ENCODE data around the gene NUDT4B. TPM values are rescaled to one million over a fixed set of nuclear protein-coding genes. Genes with fewer than 3 reads are reported as not detected.
"Not testable (repeated sequence)": the region's sequence is repeated elsewhere in the genome, so short reads cannot be mapped to it uniquely, and the experiment has no call there.

Gene NUDT4B
- total RNA-seq, 1 experiment from 2014 or later, result not detected

- H2BK12ac ChIP-seq (ENCODE audit: insufficient read length, low read depth, low read length); DNase-seq: not testable (repeated sequence)
Observed at GRCh38 chr1:148715518-148715917, 33.1 kb upstream of the NUDT4B start.

DNA sequence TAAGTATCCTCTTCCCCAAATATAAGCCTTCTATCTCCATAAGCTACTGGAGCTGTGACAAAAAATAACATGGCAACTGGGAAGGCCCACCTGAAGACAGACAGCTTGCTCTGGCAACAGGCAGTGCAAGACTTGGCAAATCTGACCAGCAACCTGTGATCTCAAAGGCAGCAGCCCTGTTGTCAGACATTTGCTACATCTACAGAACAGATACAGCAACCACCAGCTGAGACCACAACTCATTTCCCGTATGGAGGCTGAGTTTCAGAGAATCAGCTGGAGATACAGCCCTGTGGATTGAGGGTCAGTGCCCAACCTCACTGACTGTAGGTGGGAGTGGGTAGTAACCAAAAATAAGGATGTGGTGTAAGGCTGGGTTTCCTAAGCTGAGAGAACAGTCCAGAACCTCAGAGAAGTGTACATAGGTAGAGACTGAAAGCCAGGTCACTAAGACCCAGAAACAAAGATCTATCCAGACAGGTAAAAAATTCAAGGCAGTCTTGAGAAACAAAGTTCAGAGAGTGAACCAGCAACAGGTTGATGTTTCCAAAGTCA is 31.5 kb upstream of the NUDT4B start:
- H3K9me3 Mint-ChIP-seq; H3K4ac ChIP-seq (ENCODE audit: low read depth, low read length); H3K36me3 Mint-ChIP-seq (ENCODE audit: insufficient read depth in 1 of 3, low read depth in 3 of 3); H4K5ac ChIP-seq (ENCODE audit: insufficient read length, low read depth, low read length); H2BK12ac ChIP-seq (ENCODE audit: insufficient read length, low read depth, low read length); H3K18ac ChIP-seq (ENCODE audit: insufficient read length, low read depth, low read length); H3K23me2 ChIP-seq (ENCODE audit: insufficient read length, low read depth, low read length, poor library complexity, severe bottlenecking); H3K4me1 ChIP-seq (ENCODE audit: insufficient read depth, low read length); H4K8ac ChIP-seq (replicated peaks; ENCODE audit: insufficient read length, low read depth, low read length); H3K4me2 ChIP-seq (ENCODE audit: insufficient read depth, insufficient read length, low read length); H3K27me3 ChIP-seq (ENCODE audit: insufficient read depth, low read length); H3T11ph ChIP-seq (ENCODE audit: low read length); DNase-seq; H3K9me3 ChIP-seq (ENCODE audit: control insufficient read depth, low read depth, low read length); H2BK5ac ChIP-seq (ENCODE audit: insufficient read length, low read length); H2BK15ac ChIP-seq (ENCODE audit: low read depth, low read length); H3K4me1 Mint-ChIP-seq; H4K91ac ChIP-seq (ENCODE audit: insufficient read length, low read depth, low read length); H3K79me1 ChIP-seq (ENCODE audit: insufficient read depth, low read depth, low read length, poor library complexity, severe bottlenecking); H3K14ac ChIP-seq (ENCODE audit: insufficient read depth, low read length); H3K27me3 Mint-ChIP-seq (ENCODE audit: low read depth); H4K20me1 ChIP-seq (ENCODE audit: control insufficient read depth, insufficient read depth, insufficient read length); H2AK5ac ChIP-seq (ENCODE audit: insufficient read length, low read length); H2BK120ac ChIP-seq (ENCODE audit: low read depth, low read length, poor library complexity, severe bottlenecking); H3K27ac Mint-ChIP-seq; H3K9ac ChIP-seq (ENCODE audit: extremely low read depth, insufficient read length, low read length); H3K4me3 Mint-ChIP-seq; H3K56ac ChIP-seq (ENCODE audit: insufficient read length, low read depth, low read length); H3K79me2 ChIP-seq (ENCODE audit: insufficient read depth, low read length); H2AFZ ChIP-seq (ENCODE audit: low read length); H2BK20ac ChIP-seq (ENCODE audit: low read depth, low read length, poor library complexity, severe bottlenecking); H3K27ac ChIP-seq (ENCODE audit: insufficient read length, low read depth, low read length); H3K23ac ChIP-seq (ENCODE audit: insufficient read length, low read depth, low read length): not testable (repeated sequence)
- WGBS (ENCODE audit: extremely low coverage, insufficient read length, low lambda C conversion rate), result no CpG with 5 or more reads among the region's 1 CpG

More at GRCh38 chr1:148715518-148715917, 33.1 kb upstream of the NUDT4B start:
- not testable (repeated sequence) for H3K14ac ChIP-seq (ENCODE audit: insufficient read depth, low read length); H3K4me1 Mint-ChIP-seq; H3K36me3 Mint-ChIP-seq (ENCODE audit: insufficient read depth in 1 of 3, low read depth in 3 of 3); H2BK20ac ChIP-seq (ENCODE audit: low read depth, low read length, poor library complexity, severe bottlenecking); H3K27me3 ChIP-seq (ENCODE audit: insufficient read depth, low read length); H3K4me2 ChIP-seq (ENCODE audit: insufficient read depth, insufficient read length, low read length); H4K91ac ChIP-seq (ENCODE audit: insufficient read length, low read depth, low read length); H3K79me2 ChIP-seq (ENCODE audit: insufficient read depth, low read length); H4K20me1 ChIP-seq (ENCODE audit: control insufficient read depth, insufficient read depth, insufficient read length); H2BK5ac ChIP-seq (ENCODE audit: insufficient read length, low read length); H3K4ac ChIP-seq (ENCODE audit: low read depth, low read length); H3K18ac ChIP-seq (ENCODE audit: insufficient read length, low read depth, low read length); H3K4me3 Mint-ChIP-seq; H2AFZ ChIP-seq (ENCODE audit: low read length); H3K4me1 ChIP-seq (ENCODE audit: insufficient read depth, low read length); H2BK120ac ChIP-seq (ENCODE audit: low read depth, low read length, poor library complexity, severe bottlenecking); H3K27ac Mint-ChIP-seq; H2BK15ac ChIP-seq (ENCODE audit: low read depth, low read length); H3T11ph ChIP-seq (ENCODE audit: low read length); H3K56ac ChIP-seq (ENCODE audit: insufficient read length, low read depth, low read length); H4K8ac ChIP-seq (replicated peaks; ENCODE audit: insufficient read length, low read depth, low read length); H4K5ac ChIP-seq (ENCODE audit: insufficient read length, low read depth, low read length); H3K9me3 Mint-ChIP-seq; H3K79me1 ChIP-seq (ENCODE audit: insufficient read depth, low read depth, low read length, poor library complexity, severe bottlenecking); H2AK5ac ChIP-seq (ENCODE audit: insufficient read length, low read length); H3K9ac ChIP-seq (ENCODE audit: extremely low read depth, insufficient read length, low read length); H3K27me3 Mint-ChIP-seq (ENCODE audit: low read depth); H3K9me3 ChIP-seq (ENCODE audit: control insufficient read depth, low read depth, low read length); H3K23ac ChIP-seq (ENCODE audit: insufficient read length, low read depth, low read length); H3K27ac ChIP-seq (ENCODE audit: insufficient read length, low read depth, low read length); H3K23me2 ChIP-seq (ENCODE audit: insufficient read length, low read depth, low read length, poor library complexity, severe bottlenecking)
- no CpG with 5 or more reads among the region's 3 CpGs for WGBS (ENCODE audit: extremely low coverage, insufficient read length, low lambda C conversion rate)
